Stimulated activated CD4-positive, alpha-beta T cell treated with anti-CD3 and anti-CD28 coated beads, Interleukin-1b, Interleukin-23, amount 100 ng/mL, for 24 hours (primary cell): ENCODE data around the gene AQP12B.

Source experiments
- DNase-seq, 4 experiments: peaks; one replicate each; pipeline ENCODE4 v3.0.0-alpha.2; 2020; ENCODE audit warnings: low read depth in 4 of 4, low spot score in 1 of 4

The AQP12B gene

DNA sequence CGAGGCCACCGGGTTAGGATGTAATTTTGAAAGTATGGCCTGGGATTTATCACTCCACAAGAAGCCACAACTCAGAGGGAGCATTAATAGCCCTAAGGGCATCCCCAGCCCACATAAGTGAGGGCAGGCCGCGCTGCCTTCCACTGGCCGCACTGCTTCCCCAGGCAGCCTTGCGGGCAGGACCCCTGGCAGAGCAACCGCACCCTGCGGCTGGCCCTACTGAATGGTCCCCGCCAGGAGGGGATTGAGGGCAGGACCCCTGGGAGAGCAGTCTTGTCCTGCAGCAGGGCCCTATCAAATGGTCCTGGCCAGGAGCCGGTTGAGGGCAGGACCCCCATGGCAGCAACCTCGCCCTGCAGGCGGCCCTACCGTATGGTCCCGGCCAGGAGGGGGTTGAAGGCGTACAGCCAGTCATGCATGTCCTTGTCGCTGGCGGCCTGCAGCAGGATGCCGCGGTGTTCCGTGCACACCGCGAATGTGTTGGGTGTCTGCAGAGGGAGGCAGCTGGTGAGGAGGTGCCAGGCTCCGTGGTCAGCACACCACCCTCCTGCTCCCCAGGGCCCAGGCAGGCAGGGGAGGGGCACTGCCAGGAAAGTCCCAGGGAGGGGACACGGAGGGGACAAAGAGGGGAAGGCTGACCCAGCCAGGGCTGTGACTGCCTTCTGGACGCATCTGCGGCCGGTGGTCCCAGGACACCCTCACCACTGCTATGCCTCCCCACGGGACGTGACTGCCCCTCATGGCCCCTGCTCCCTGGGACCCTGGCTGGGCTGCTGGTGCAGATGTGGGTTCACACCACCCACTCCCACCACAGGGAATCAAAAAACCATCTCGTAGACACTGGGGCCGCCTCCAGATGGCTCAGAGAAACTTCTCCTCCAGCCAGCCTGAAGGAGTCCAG is 35.2 kb upstream of the AQP12B start:
- no peak for DNase-seq

DNA sequence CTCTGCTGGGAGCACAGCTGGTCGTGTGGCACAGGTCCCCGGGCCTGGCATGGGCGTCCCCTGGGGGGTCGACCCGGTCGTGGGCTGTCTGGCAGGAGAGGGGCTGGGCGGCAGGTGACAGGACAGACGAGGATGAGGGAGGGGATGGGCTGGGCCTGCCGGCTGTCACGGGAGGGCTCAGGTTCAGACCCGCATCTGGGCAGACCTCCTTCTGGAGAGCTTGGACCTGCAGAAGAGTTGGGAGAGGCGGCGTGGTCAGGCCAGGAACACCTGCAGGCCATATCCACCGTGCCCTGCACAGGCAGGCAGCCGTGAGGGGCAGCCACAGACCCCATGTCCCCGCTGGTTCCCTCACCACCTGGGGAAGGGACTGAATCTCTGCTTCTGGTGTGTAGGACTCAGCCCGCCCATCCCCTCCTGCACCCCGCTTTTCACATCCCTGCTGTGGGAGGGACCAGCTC is 34.5 kb upstream of the AQP12B start:
- no peak for DNase-seq

DNA sequence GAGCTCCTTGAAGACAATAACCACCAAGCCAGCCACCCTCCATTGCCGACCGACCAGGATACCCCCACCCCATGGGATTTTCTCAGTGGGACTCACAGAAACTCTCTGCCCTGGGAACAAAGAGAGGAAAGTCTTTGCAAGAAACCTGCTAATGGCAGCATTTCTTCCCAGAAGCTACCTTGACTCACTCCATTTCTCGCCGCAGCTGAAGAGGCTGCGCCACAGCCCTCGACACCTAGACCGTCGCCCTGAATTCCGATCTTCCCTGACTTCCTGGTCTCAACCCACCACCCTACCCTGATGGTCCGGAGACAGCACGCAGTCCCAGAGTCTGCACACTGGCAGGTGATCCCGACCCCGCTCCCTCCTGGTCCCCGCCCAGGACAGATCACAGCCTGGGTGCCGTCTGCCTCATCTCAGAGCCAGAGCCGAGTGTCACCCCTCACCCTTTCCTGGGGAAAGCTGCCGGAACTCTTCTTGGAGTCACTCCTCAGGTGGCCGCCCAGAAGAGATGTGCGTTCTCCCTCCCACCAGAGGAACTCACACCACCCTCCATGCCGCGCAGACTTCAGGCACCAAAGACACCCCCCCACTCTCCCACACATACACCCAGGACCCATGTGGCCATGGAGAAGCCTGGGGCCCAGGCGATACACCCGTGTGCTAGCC is 33.6 kb upstream of the AQP12B start:
- no peak for DNase-seq

DNA sequence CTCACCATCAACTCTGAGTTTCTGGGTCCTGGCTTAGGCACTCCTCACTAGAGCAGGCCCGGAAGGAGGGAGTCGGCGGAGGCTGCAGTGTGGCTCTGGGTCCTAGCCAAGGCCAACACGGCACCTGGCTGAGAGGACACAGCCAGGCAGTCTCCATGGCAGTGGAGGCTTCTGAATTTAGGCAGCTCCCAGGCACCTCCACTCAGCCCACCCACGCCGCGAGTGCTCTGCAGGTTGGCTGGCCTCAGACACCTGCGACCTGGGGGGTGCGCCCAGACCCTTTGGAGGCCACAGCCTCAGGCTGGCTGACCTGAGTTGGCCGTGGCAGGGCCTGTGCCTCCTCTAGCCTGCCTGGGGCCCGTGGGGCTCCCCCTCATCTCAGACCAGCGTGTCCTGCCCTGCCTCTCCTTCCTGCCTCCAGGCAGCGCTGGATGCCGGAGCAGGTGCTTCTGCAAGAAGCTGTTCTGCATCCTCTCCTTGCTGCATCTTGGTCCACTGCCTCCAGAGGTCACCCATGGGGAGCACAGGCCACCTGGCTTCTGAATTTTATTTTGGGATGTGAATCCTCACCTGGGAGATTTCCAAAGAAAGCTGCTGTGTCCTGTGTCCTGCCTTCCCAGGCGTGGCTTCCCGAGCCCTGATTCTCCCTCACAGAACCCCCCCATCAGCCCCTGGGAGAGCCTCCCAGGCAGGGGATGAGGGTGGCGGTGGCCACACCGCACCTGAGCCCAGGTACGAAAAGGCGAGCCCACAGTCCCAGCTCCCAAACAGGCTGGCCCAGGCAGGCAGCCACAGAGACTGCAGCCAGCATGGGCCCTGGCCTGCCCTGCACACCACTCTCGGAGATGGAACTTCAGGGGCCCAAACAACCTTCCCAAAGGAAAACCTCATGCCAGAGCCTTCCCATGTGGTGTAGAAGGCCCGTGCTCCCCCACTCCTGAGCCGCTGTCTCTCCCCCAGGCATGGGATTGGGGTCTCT is 32.4 kb upstream of the AQP12B start:
- DNase-seq, result no peak

DNA sequence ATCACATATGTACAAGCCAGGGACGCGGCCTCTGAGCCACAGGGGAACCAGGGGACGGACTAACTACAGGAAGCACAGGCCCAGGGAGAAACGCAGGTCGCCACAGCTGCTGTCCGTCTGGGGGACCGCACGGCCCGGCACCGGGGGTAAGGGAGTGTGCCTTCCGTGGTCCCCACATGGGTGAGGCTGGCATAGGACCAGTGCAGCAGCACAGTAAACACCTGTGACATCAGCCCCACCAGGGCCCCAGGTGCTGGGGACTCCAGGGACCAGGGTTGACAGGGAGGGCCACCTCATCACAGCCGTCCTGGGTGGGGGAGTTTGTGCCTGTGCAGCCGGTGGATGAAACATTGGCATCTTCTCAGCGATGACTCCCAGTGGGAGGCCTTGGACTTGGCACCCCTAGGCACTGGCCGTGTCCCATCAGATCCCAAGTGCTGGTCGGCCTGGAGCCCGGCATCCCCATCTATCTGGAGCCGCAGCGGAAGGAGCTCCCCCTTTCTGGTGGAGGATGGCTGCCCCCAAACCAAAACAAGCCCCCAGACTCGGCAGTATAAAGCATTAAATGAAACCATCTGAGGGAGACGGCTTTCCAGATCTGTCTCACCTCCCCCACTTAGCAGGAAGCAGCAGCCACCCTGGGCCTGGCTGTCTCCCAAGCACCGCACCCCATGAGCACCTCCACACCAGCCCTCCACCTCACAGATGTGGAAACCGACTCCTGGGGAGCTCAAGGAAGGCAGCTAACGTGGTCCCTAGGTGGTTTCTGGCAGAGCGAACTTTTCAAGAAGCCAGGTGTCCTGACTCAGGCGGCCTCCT is 31.5 kb upstream of the AQP12B start:
- no peak for DNase-seq

DNA sequence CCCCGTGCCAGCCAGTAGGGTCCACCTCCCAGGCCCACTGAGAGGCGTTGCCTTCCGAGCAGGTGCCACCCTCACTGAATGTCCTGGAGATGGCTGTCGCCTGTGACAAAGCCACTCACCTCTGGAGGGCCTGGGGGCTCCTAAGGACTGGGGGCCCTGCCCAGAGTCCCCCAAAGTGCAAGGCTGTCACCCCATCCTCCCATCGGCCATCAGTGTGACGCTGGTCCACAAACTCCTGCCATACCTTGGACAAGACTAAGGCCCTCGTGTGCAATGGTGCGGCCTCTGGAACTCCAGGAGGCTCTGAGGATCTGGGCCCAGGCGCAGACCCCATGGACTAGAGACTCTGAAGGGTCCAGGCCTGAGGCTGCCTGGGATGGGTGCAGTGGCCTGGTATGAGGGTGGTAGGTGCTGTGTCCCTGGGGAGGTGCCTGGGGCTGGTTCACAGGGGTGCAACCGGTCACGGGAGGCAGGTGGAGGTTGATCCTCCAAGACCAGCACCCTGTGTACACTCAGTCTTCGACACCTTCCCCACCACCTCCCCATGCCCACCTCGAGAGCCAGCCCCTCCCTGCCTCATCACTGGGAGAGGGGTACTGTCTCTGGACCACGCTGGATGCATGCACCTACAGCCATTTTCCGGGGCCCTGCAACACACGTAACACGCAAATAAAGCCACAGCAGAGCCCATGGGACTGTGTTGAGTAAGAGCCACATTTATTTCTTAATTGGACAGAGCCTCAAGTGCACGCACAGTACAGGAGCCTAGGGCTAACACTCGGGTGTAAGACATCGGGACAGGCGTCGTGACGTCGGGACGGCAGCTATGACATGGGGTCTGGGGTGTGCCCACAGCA is 30.6 kb upstream of the AQP12B start:
- DNase-seq, result no peak

DNA sequence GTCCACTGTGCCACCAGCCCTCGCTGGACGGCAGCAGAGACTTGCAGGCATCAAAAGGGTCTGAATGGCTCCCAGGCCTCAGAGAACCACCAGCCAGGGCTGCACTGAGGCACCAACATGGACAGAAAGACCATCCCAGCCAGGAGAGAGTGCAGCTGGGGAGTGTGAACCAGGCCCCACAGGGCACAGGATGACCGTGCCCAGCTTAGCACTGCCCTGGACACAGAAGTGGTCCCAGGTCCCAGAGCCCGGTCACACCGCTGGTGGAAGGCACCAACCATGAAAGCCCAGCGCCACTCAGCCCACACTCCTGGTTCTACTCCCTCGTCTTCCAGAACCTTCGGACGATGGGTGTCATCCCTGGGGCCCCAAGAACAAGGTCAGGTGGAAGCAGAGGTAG is 29.4 kb upstream of the AQP12B start:
- no peak for DNase-seq

DNA sequence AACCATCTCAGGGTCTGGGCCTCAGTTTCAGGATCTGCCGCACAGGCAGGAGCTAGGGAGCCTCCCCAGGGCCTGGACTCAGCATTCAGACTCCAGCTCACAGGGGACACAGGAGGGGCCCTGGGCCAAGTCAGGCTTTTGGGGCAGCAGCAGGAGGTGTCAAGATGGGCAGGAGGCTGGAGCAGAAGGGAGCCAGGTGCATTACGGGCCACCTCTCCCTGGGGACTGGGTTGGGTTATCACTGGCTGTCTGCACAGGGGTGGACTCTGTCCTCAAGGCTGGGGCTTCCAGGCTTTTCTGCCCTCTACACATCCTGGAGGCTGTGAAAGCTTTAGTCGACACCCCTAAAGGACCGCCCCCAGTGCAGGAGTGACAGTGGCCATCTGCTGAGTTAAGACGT is 29.0 kb upstream of the AQP12B start:
- no peak for DNase-seq

DNA sequence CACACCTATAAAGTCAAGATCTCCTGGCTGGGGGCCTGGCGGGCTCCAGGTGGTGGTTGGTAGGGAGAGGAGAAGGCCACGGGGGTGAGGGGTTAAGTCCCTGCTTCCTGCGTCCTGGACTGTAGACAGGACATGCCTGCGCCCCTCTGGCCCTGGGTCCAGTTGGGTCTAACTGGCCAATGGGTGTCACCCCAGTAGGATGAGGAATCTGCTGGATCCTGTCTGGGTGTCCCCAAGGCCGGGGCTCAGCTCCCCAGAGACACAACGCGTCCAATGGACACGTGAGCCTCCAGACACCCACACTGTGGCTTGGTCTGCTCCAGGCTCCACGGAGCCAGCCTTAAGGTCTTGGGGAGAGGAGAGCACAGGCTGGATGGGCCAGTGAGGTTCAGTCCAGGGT is 28.6 kb upstream of the AQP12B start:
- DNase-seq, result no peak

DNA sequence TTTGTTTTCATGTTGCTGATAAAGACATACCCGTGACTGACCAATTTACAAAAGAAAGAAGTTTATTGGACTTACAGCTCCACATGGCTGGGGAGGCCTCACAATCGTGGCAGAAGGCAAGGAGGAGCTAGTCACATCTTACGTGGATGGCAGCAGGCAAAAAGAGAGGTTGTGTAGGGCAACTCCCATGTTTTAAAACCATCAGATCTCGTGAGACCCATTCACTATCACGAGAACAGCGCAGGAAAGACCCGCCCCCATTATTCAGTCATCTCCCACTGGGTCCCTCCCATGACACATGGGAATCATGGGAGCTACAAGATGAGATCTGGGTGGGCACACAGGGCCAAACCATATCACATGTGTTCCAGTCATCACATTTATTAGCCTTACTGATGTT is 25.8 kb upstream of the AQP12B start:
- DNase-seq, result no peak

DNA sequence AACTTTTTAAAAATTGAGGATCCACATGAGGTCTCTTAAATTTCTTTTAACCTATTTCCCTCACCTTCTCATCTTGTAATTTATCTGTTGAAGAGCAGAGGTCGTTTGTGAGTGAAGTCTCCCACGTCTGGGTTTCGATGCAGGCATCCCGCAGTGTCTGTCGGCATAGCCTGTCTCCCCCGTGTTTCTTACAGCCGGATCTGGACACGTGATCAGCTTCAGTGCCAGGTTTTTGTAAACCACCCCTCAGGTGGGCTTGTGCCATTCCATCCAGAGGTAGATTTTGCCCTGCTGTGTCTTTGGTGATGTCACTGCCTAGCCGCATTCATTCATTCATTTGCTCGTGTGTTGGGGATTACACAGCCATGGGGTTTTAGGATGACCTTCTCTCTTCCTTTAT is 25.1 kb upstream of the AQP12B start:
- no peak for DNase-seq

DNA sequence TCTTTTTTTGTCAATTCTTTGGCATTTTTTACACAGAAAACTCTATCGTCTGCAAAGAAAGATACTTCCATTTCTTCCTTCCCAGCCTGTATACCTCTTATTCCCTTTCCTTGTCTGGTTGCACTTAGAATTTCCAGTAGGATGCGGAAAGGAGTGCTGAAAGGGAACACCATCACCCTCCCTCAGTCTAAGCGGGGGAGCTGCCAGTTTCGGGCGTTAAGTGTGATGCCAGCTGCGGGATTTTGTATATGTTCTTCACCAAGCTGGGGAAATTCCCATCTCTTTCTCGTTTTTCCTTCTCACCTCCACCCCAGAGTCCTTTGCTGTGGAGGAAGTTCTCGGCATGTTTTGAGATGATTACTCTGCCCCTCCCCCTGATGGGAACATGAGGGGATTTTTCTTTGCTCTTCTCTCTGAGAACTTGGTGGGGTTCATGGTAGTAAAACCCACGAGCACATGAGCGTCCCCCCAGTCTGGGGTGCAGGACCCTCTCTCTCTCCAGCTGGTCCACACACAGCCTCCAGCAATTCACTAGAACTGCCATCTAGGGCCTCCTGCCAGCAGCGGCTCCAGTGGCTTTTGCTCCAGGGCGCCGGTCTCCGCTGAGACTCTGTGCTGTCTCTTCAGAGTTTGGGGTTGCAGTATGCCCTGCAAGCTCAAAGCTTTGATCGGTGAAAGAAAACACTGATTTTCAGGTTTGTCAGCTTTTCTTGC is 24.5 kb upstream of the AQP12B start:
- DNase-seq, result no peak

DNA sequence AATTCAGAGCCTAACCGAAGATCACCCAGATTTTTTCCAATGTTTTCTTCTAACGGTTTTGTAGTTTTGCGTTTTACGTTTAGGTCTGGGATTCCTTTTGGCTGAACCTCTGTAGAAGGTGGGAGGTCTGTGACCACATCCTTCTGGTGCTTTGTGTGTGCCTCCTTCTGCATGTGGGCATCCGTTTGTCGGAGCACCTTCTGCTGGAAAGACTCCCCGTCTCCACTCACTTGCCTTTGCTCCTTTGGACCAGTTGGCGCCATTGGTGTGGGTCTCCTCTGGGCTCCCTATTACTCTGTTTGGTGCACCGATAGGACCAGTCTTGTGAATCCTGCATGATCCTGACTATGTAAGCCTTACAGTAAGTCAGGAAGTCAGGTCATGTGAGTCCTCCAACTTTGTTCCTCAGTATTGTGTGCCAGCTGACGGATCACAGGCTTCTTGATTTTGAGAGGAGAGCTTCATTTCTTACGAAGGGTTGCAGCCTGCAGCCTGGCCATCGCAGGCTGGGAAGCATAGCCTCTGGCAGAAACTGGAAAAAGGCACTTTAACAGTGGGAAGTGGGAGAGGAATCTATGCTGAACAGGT is 22.6 kb upstream of the AQP12B start:
- no peak for DNase-seq

DNA sequence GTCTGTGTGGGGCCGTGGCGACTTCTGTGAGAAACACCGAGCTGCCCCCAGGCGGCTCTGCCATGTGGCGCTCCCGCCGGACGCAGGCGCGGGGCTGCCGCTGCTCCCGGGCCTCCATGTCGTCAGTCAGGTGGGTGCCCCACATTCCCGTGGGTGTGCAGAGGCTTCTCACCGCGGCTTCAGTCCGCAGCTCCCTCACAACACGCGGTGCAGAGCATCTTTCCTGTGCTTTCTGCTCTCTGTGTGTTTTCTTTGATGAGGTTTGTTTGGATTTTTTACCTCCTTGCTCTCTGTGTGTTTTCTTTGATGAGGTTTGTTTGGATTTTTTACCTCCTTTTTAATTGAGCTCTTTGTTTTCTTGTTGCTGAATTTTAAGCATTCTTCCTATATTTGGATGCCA is 22.0 kb upstream of the AQP12B start:
- DNase-seq, result peak in 3 of 4 experiments; percentile 7 to 13 (median 10)

DNA sequence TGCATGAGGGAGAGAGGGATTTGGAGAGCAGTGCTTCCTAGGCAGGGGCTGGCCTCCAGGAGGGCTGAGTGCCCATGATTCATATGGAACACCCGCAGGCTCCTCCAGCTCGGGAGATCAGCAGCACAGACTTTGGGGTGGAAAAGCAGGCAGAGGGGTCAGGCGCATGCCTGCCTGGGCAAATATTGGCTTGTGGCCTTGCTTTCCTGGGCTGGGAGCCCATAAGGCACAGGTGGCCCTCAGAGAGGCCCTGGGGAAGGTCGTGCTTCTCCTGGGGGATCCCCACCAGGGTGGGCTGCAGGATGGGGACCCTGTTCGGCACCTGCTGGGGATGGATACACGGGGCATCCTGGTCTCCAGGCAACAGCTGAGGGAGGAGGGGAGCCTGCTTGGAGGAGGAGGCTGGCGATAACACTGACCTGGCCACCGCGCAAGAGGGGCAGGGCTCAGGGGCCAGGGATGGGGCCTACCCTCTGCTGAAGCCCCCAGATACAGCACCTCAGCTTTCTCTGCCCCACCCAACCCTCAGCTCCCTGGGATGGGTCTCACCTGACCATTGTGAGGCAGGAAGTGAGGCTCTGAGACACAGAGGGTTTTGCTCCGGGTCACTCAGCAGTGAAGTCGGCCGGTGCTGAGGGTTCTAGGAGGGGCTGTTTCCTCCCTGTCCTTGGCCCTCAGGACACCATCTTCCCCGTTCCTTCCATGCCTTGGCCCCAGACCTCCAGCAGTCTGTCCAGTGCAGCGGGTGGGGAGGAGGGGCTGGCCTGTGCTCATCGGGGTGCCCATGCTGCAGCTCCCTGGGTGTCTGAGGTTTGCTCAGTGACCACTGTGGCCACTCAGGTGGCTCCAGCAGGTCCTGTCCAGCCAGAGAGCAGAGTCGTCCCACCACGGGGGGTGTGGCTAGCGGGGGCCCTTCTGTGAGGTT is 21.0 kb upstream of the AQP12B start:
- DNase-seq, result no peak

DNA sequence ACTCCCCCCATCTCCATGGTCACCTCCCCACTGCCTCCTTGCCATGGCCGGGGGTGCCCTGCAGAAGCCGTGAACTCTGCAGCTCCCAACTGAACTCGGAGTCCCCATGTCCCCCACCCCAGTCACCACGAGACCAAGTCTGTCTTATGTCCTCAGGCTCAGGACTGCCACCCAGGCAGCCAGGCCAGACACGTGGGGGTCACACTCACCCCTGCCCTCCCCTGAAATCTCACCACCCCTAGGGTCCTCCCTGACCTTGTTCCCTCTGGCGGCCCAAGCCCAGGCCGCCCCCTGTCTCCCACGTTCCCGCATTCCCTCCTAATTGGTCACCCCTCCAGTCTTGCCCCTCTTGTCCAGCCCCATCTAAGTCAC is 19.9 kb upstream of the AQP12B start:
- no peak for DNase-seq
